ENCODE measurements around the gene SRSF6.
"Not testable (repeated sequence)": the region's sequence is repeated elsewhere in the genome, so short reads cannot be mapped to it uniquely, and the experiment has no call there.

SRSF6 gene

DNA sequence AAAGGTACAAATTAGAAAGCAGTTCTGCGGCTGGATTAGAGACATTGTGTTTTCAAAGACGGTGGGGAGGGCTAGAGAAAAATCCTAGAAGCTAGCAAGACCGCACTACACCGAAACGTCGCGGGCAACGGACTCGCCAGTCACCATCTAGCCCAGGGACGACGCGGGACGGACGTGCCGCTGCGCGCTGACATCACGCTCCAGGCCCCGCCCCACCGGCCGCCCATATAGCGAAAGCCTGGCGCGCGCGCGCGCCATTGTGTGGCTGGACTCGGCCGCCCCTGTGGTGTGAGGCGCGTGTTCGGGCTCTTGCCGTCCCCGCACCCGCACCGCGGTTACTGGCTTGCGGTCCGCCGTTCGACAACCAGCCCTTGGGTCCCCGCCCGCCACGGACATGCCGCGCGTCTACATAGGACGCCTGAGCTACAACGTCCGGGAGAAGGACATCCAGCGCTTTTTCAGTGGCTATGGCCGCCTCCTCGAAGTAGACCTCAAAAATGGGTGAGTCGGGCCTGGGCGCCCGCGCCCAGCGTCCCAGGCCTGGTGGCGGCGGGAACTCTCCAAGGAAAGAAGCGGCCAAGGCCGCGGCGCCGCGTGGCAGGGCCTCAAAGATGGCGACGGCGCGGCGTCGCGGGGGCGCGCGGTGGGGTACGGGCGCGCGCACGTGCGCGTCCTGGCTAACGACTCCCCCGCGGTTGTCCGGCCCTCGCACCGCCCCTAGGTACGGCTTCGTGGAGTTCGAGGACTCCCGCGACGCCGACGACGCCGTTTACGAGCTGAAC lies at the start of gene SRSF6:
SRSF6 (plus strand) TSS at position 257 of the 782 bp plus-strand sequence; CDS start at position 395, 138 bp downstream.
- DNase-seq = peak; percentile 91

DNA sequence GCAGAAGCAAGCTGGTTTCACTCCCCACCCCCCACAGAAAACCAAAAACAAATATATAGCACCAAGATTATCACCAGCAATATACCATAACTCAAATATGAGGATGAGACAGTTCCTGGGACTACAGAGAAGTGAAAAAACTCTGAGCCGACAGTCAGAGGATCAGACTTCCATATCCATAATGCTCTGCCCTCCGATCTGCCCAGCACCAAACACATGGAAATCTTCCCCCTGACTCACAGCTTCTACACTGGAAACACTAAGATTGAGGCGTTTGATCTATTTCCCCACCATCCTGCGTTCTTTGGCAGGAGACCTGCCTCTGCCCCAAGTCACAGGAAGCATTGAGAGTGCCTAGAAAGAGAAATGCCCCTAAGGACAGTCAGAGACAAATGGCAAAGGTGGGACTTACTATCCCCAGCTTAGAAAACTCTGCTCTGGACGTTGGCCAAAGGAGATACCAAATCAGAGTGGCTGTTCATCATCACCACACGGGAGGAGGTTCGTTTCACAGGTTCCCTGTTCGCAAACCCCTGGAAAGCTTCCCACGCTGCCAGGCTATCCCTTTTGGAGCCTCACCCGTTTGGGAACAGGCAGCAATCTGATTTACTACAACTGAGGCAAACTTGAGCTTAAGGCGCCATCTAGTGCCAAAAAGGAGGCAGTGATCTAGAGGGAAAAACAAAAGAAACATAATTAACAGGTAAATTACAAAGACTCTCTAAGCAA lies 48.7 kb upstream of the SRSF6 start:
- peak; percentile 43 for DNase-seq

DNA sequence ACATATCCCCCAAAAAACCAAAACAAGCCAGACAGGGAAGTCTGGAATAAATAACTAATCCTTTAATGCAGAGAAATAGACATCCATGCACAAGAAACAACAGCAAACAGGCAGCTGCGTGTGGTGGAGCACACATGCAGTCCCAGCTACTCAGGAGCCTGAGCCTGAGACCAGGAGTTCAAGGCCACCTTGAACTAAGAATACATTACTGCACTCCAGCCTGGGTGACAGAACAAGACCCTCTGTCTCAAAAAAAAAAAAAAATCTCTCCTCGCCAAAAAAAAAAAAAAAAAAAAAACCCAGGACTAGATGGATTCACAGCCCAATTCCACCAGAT lies 48.2 kb upstream of the SRSF6 start:
- no peak for DNase-seq

DNA sequence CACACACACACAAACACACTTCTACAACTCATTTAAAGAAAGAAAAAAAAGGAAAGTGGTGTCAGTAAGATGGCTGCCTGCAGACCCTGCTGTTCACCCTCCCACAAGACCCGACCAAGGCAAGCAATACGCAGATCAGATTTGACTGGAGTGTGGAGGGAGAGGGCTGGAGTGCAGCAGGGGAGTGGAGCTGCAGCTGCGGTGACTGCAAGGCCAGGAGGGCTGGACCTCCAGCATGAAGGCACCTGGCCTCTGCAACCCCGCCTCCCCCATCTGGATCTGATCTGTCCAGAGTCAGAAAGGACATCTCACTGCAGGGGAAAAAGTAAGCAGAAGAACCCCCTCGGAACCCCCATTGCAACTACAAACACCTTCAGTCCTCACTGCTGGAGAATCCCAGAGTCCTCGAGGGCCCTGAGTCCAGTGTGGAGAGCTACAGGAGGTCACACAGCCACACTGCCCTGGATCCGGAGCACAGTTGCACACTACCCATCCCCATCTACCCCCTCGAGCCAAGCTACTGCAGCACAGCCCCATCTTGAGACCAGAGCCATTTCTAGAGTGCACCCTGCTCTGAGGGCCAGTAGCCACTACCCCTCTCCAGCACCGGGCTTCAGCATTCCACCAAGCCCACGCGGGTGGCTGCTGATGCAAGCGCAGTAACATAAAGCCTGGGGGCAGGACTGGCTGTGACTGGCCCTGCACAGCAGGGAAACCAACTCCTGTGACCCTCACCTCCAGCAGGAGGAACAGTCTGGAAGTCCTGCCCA lies 41.9 kb upstream of the SRSF6 start:
- DNase-seq = no peak

DNA sequence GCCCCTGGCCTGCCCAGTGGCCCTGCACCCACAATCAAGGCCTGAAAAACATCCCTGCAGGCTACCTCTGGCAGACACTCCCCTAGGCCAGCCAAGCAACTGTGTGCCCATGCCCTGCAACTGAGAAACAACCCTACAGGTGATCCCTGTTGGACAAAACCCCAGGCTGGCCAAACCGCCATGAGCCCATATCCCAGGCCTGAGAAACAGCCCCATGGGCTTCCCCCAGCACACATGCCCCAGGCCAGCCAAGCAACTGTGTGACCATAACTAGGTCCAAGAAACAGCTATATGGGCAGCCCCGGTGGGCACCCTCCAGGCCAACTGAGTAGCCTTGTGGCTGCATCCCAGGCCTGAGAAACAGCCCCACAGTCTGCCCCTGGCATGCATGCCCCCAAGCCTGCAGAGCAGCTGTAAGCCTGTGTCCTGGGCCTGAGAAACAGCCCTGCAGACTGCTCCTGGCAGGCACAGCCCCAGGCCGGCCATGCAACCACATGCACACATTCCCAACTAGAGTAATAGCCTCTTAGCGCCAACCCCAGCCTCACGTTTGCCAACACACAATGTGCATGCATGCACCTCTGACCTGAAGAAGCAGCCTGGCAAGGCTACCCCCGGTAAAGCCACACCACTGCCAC lies 41.0 kb upstream of the SRSF6 start:
- DNase-seq = no peak

DNA sequence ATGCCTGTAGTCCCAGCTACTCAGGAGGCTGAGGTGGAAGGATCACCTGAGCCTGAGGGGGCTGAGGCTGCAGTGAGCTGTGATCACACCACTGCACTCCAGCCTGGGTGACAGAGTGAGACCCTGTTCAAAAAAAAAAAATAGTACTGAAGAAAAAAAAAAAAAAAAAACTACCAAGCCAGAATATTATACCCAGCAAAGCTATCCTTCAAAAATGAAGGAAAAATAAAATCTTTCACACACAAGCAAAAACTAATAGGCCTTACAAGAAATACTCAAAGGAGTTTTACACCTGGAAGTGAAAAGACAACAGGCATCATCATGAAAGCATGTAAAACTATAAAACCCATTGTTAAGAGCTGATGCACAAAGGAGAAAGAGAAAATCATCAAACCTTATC lies 37.5 kb upstream of the SRSF6 start:
- no peak for DNase-seq

DNA sequence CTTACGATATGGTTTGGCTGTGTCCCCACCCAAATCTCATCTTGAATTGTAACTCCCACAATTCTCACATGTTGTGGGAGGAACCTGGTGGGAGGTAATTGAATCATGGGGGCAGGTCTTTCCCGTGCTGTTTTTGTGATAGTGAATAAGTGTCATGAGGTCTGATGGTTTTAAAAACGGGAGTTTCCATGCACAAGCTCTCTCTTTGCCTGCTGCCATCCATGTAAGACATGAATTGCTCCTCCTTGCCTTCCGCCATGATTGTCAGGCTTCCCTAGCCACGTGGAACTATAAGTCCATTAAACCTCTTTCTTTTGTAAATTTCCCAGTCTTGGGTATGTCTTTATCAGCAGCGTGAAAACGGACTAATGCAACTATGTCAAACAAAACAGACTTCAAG lies 36.8 kb upstream of the SRSF6 start:
- DNase-seq = not testable (repeated sequence)

DNA sequence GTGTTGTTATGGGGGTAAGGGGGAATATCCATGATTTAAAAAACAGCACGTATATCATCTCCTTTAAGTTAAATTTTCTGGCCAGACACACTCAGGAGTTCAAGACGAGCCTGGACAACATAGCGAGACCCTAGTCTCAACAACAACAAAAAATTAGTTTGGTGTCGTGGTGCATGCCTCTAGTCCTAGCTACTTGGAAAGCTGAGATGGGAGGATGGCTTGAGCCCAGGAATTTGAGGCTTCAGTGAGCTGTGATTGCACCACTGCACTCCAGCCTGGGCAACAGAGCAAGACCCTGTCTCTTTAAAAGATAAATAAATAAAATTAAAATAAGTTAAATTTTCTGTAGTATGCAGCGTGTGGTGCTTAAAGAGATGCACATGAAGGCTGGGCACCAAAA lies 31.5 kb upstream of the SRSF6 start:
- no peak for DNase-seq

DNA sequence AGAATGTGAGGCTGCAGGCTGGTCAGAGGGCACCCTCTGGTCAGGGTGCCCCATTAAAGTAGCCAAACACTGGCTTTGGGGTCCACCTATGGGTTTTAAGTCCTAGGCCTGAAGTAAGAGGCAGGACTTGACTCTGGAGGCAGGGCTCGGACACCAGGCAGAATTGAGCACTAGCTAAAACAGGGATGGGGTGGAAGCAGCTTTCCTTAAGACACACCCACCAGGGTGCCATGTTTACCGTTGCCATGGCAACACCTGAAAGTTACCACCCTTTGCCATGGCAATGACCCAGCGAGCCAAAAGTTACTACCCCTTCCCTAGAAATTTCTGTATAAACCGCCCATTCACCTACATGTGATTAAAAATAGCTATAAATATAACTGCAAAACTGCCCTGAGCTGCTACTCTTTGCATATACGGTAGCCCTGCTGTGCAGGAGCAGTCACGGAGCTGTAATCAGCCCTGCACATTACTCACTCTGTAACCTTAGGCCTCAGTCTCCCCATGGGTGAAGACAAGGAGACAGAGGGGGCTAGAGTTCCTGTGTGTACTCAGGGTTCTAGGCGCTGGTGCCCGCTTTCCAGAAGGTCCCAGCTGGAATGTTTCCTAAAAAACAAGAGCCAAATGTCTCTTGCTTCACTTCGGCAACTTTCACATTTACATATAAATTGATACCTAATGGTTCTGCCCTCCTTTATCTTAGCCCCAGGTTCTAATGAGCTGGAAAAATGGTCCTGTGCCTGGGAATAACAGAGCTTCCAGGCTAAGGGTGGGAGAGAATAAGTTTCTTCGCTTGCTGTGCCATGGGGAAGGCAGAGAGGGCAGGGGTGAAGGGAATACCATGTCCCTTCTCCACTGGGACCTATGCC lies 27.2 kb upstream of the SRSF6 start:
- no peak for DNase-seq

DNA sequence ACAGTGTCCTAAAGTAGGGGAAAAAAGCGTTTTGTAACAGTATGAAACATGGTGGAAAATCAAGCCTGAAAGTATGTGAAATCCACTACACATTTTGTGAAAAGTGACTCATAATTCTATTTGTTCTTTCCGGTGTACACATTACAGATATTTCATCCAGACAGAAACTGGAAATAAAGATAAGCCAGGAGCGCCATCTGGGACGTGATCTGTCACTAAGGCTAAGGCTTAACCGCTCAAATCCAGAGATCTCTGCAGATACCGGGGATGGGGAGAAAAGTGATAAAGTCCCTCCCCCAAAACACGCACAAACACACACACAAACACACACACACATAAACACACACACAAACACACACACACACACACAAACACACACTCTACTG lies 26.6 kb upstream of the SRSF6 start:
- DNase-seq = no peak

DNA sequence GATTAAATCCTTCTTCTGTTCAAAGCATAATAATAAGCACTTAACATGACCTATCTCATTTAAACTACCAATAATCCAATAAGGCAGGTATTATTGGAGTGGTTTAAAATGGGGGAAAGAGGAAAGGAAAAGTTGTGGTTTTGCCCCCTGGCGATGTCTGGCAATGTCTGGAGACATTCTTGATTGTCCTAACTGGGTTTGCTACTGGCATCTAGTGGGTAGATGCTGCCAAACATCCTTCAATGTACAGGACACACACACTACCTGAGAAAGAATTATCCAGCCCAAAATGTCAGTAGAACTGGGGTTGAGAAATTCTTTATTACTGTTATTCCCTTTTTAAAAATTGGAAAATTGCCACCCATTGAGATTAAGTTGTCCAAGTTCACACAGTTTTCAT lies 25.2 kb upstream of the SRSF6 start:
- no peak for DNase-seq

DNA sequence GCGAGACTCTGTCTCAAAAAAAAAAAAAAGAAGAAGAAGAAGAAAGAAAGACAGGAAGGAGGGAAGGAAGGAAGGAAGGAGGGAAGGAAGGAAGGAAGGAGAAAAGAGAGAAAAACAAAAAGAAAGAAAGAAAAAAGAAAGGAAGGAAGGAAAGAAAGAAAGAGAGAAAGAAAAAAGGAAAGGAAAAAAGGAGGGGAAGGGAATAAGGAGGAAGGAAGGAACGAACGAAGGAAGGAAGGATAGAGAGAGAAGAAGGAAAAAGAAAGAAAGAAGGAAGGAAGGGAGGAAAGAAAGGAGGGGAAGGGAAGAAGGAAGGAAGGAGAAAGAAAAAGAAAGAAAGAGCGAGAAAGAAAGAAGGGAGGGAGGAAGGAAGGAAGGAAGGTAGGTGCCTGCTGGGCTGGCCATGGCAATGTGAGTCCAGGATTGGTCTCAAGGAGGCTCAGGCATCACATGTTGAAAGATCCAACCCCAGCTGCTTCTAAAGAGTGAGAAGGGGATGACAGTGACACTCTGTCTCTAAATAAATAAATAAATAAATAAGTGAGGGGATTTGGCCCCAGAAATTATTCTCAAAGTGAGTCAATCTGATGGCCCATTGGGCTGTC lies 24.3 kb upstream of the SRSF6 start:
- DNase-seq = no peak

DNA sequence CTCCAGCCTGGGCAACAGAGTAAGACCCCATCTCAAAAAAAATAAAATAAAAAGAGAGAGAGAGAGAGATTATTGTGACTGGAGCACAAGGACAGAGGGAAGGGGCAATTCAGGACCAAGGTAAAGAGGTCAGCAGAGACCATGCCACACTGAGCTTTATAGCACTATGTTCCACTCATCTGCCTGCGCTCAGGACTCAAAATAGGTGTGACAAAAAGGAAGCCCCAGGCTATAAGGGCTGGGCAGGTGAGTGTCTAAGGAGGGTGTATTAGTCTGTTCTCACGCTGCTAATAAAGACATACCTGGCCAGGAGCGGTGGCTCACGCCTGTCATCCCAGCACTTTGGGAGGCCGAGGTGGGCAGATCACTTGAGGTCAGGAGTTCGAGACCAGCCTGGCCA lies 23.1 kb upstream of the SRSF6 start:
- no peak for DNase-seq

DNA sequence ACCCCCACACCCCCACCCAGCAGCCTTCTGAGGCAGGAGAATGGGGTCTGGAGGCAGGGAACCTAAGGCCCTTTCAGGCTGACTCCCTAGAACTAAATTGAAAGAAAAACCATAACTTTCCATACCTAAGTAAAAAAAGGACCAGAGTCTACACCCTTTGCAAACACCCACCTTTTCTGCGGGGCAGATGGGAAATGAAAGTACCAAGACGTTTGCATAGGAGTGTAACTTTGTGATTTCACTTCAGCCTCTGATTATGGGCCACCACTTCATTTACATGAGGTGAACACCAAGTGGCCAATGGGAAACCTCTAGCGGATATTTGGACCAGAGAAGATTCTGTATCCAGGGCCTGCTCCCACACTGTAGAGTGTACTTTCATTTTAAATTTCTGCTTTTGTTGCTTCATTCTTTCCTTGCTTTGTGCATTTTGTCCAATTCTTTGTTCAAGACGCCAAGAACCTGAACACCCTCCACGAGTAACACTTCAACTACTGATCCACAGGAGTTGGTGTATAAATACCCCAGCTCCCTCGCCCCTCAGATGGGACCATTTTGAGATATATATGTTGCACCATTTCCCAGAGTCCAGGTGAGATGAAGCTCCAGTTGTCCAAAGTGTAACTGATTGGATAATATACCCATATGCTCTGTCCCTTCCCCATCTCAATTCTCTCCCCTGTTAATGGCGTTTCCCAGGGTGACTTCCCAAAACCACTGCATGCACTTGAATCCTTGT lies 18.9 kb upstream of the SRSF6 start:
- no peak for DNase-seq

DNA sequence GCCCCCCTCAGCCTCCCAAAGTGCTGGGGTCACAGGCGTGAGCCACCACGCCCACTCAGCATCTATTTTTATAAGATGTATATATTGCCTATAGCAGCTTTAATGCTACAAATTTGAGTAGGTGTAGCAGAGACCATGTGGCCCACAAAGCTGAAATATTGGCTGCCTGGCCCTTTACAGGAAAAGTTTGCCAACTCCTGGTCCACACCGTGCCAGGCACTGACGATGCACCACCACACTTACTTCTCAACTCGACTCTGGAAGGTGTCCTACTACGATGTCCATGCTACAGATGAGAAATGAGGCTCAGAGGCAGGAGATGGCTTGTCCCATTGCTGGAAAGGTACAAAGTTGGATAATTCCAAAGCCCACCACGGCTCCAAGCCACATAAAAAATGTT lies 17.2 kb upstream of the SRSF6 start:
- no peak for DNase-seq

DNA sequence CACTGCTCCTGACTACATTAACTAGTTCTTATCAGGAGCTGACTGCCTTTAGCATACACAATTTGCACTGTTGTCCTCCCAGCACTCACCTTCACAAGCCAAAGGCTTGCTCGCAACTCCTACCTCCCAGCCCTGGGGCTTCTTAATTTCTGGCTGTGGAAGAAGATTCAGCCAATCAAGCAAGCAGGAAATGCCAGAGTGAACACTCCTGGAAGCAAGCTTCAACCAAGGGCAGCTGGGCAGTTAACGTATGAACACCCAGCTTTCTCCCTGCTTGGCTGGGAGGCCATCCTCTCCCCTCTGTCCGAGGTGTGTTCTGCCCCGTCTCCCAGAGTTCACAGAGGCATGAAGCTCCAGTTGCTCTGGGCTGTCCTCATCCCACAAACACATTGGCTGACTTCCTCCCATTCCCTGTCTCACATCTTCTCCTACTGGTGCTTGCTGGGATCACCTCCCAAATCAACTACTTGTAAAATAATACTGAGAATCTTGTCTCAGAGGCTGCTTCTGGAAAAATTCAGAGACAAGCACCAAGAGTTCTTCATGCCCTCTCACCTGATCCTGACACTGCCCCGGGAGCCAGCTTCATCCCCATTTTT lies 15.3 kb upstream of the SRSF6 start:
- DNase-seq = no peak

DNA sequence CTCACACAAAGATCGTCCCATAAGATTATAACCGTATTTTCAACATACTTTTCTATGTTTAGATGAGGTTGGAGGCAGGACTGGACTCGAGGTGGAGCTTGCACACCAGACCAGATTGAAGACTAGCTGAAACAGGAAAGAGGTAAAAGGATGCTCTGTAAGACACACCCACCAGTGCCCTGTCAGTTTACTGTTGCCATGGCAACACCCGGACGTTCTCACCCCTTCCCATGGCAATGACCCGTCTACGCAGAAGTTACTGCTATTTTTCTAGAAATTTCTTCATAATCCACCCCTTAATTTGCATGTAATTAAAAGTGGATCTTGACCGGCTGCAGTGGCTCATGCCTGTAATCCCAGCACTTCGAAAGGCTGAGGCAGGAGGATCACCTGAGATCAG lies 13.6 kb upstream of the SRSF6 start:
- DNase-seq = peak; percentile 69

DNA sequence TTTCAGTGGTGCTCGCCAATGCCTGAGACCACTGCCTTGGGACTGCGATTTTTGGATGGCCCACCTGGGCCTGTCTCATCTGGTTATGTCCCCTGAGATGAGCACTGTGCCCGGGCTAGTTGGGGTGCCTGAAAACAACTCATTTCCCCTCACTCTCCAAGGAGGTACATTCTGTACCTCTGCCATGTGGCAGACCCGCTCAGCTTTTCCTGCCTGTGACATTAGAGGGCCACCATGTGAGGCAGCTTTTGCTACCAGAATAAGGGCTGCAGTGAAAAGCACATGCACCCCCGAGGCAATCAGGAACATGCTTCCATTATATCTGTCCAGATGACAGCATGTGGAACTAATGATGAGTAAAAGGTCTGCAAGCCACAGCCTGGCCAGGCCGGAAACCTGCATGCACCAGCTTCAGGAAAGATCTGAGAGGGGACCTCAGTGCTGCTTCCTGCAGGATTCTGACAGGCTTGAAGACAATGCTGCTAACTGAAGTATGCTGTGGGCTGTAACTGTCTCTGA lies 11.3 kb upstream of the SRSF6 start:
- DNase-seq = no peak

DNA sequence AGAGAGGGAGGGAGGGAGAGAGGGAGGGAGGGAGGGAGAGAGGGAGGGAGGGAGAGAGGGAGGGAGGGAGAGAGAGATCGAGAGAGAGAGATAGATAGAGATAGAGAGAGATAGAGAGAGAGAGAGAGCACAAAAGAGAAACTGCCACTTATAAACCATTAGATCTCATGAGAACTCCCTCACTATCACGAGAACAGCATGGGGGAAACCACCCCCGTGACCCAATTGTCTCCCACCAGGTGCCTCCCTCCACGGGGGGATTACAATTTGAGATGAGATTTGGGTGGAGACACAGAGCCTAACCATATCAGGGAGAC lies 9.3 kb upstream of the SRSF6 start:
- not testable (repeated sequence) for DNase-seq

DNA sequence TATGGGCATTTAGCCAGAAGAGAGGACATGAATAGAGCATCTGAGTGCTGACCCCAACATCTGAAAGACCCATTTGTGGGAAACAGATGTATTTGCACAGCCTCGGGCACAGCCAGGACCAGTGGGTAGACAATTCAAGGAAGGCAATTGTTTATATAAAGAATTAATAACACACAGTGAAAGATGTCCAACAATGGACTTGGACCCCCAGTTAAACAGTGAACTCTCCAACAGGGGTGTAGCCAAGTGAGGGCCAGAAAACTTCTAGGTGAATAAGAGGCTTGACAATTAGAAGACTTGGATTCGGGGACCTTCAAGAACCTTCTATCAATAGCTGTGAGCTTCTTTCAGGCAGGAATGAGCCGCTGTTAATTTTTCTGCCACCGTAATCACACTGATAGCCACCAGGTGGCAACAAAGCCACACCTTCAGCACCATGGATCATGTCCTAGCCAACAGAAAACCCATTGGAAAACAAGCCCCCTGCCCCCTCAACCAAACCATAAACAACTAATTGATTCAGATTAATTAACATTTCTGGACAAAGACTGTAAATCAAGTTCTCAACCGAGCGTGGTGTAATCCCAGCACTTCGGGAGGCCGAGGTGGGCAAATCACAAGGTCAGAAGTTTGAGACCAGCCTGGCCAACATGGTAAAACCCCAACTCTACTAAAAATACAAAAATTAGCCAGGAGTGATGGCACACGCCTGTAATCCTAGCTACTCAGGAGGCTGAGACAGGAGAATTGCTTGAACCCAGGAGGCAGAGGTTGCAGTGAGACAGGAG lies 8.8 kb upstream of the SRSF6 start:
- peak; percentile 41 for DNase-seq

Measured in NCI-H748 treated with DMSO at 0.1 percent for 48 hours (cell line).